Osteocyte (in vitro differentiated cells): Measurements from ENCODE around the gene NSD1. TPM values are rescaled to one million over a fixed set of nuclear protein-coding genes. Genes with fewer than 3 reads are reported as not detected.
A peak's percentile ranks its signal among the peaks of the same experiment; 100 is the strongest.

Experiments used
- DNase-seq: peaks from one replicate; pipeline ENCODE4 v3.0.0; 2021; ENCODE audit warnings: mixed read lengths; ENCODE audit not compliant: unreplicated experiment; ENCODE audit errors: extremely low spot score
- H3K27ac Mint-ChIP-seq: one replicate; pipeline ENCODE4 v1.8.0; 2021; ENCODE audit warnings: mild to moderate bottlenecking, mixed read lengths; ENCODE audit not compliant: unreplicated experiment
- H3K27me3 Mint-ChIP-seq: one replicate; pipeline ENCODE4 v1.8.0; 2021; ENCODE audit warnings: mixed read lengths; ENCODE audit not compliant: unreplicated experiment
- H3K36me3 Mint-ChIP-seq: one replicate; pipeline ENCODE4 v1.8.0; 2021; ENCODE audit warnings: mixed read lengths; ENCODE audit not compliant: unreplicated experiment
- H3K4me1 Mint-ChIP-seq: one replicate; pipeline ENCODE4 v1.8.0; 2021; ENCODE audit warnings: mixed read lengths; ENCODE audit not compliant: unreplicated experiment
- H3K4me3 Mint-ChIP-seq: one replicate; pipeline ENCODE4 v1.8.0; 2021; ENCODE audit warnings: mild to moderate bottlenecking, moderate library complexity, mixed read lengths; ENCODE audit not compliant: unreplicated experiment
- H3K9me3 Mint-ChIP-seq: one replicate; pipeline ENCODE4 v1.8.0; 2021; ENCODE audit warnings: mixed read lengths; ENCODE audit not compliant: unreplicated experiment
- total RNA-seq: library from RNA; stranded (reverse); gene quantifications from 2 replicates; pipeline ENCODE4 v1.2.1, GENCODE V29; 2021
- TF ChIP-seq, protein P1 (sequence below): fragments of 200-600 bp; sonication (generic); IDR thresholded peaks from 2 replicates; pipeline ENCODE4 v1.5.0; 2021; ENCODE audit warnings: antibody characterized with exemption, mild to moderate bottlenecking, moderate library complexity

Gene NSD1
- total RNA-seq, 1 donor from 2014 or later: 74.7 TPM

DNA sequence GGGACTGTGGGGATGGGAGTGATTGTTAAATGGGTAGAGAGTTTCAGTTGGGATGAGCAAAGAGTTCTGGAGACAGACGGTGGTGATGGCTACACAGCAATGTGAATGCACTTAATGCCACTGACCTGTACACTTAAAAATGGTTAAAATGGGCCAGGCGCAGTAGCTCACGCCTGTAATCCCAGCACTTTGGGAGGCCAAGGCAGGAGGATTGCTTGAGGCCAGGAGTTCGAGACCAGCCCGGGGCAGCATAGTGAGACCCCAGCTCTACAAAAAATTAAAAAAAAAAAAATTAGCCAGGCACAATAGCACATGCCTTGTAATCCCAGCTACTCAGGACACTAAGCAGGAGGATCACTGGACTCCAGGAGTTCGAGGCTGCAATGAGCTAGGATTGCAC lies 210.2 kb downstream of the NSD1 start:
- peaks cover 10% of the 10 kb centered on the region for H3K36me3 Mint-ChIP-seq
- no peak for DNase-seq
- no peak overlapping the region for H3K4me3 Mint-ChIP-seq
- H3K4me1 Mint-ChIP-seq: peaks cover 4% of the 10 kb centered on the region
- TF ChIP-seq, protein P1, sequence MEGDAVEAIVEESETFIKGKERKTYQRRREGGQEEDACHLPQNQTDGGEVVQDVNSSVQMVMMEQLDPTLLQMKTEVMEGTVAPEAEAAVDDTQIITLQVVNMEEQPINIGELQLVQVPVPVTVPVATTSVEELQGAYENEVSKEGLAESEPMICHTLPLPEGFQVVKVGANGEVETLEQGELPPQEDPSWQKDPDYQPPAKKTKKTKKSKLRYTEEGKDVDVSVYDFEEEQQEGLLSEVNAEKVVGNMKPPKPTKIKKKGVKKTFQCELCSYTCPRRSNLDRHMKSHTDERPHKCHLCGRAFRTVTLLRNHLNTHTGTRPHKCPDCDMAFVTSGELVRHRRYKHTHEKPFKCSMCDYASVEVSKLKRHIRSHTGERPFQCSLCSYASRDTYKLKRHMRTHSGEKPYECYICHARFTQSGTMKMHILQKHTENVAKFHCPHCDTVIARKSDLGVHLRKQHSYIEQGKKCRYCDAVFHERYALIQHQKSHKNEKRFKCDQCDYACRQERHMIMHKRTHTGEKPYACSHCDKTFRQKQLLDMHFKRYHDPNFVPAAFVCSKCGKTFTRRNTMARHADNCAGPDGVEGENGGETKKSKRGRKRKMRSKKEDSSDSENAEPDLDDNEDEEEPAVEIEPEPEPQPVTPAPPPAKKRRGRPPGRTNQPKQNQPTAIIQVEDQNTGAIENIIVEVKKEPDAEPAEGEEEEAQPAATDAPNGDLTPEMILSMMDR: no peak
- no peaks in the 10 kb centered on the region for H3K9me3 Mint-ChIP-seq
- H3K27ac Mint-ChIP-seq: no peak overlapping the region
- no peaks in the 10 kb centered on the region for H3K27me3 Mint-ChIP-seq

DNA sequence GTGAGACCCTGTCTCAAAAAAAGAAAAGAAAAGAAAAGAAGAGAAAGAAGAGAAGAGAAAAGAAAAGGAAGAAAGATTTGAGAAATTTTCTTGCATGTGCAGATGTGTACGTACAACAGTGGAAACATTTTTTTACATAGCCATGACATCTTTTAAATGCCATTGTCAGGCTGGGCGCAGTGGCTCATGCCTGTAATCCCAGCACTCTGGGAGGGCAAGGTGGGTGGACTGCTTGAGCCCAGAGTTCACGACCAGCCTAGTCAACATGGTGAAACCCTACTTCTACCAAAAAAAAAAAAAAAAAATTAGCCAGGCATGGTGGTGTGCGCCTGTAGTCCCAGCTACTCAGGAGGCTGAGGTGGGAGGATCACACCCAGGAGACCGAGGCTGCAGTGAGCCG lies 211.3 kb downstream of the NSD1 start:
- no peaks in the 10 kb centered on the region for H3K9me3 Mint-ChIP-seq
- no peak for DNase-seq
- H3K4me1 Mint-ChIP-seq: peaks cover 15% of the 10 kb centered on the region
- H3K27ac Mint-ChIP-seq: no peak overlapping the region
- no peak overlapping the region for H3K4me3 Mint-ChIP-seq
- peaks cover 10% of the 10 kb centered on the region for H3K36me3 Mint-ChIP-seq
- TF ChIP-seq, protein P1: no peak
- H3K27me3 Mint-ChIP-seq: no peaks in the 10 kb centered on the region

DNA sequence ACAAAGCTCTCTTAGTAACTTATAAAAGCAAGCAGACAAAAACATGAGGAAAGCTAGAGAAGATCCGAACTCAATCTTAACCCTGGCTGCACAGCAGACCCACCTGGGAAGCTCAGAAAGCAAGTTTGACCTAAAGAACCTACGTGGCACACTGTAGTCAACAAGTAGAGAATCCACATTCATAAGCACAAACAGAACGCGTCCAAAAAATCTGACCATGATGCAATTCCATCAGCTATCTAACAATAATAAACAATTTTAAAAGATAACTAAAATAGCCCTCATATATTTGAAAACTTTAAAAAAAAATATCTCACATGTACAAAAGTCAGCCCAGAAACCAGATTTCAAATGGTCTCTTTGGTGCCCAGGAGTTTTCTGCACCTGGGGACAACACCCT lies 213.2 kb downstream of the NSD1 start:
- no peaks in the 10 kb centered on the region for H3K27me3 Mint-ChIP-seq
- H3K4me1 Mint-ChIP-seq: peaks cover 25% of the 10 kb centered on the region
- peaks cover 2% of the 10 kb centered on the region for H3K36me3 Mint-ChIP-seq
- no peak overlapping the region for H3K4me3 Mint-ChIP-seq
- TF ChIP-seq, protein P1: no peak
- no peak for DNase-seq
- H3K27ac Mint-ChIP-seq: no peak overlapping the region
- H3K9me3 Mint-ChIP-seq: no peaks in the 10 kb centered on the region

DNA sequence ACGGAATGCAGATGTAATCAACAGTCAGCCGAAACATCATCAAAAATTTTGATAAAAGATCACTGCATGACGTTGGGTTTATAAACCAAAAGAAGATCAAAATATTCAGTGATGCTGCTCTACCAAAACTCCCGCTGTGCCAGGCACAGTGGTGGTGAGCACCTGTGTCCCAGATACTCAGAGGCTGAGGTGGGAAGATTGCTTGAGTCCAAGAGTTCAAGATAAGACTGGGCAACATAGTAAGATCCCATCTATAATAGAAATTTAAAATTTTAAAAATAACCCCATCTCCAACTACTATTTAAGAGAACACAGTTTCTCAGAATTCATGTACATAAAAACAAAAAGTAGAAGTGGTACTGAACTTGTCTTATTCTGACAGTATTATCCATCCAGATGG lies 214.1 kb downstream of the NSD1 start:
- Mint-ChIP-seq H3K4me3 (no peak overlapping the region), H3K9me3 (no peaks in the 10 kb centered on the region), H3K27ac (no peak overlapping the region), H3K27me3 (no peaks in the 10 kb centered on the region), H3K4me1 (peaks cover 28% of the 10 kb centered on the region), H3K36me3 (peaks cover 2% of the 10 kb centered on the region)
- DNase-seq: no peak
- TF ChIP-seq, protein P1: no peak

DNA sequence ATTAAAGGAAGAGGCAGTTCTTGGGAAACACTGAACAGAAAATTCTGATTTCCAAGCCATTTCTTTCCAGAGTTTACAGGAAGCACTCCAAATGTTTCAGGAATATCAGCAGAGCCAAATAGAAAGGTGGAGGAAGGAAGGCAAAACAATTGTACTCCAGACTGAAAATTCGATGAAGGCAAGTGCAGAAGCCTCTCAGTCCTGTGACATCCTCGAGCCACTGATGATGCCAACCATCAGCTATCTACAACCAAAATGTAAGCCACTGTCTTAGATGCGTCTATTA lies 215.7 kb downstream of the NSD1 start:
- no peak for DNase-seq

More for the DNA sequence above, 215.7 kb downstream of the NSD1 start:
- H3K27me3 Mint-ChIP-seq: no peaks in the 10 kb centered on the region
- TF ChIP-seq, protein P1: no peak
- peaks cover 28% of the 10 kb centered on the region for H3K4me1 Mint-ChIP-seq
- no peaks in the 10 kb centered on the region for H3K36me3 Mint-ChIP-seq
- H3K27ac Mint-ChIP-seq: no peak overlapping the region
- H3K9me3 Mint-ChIP-seq: no peaks in the 10 kb centered on the region
- H3K4me3 Mint-ChIP-seq: peak overlapping the region; percentile 98
